SKM-1 (cell line): ENCODE data around the gene SDF2.
"Not testable (repeated sequence)": the region's sequence is repeated elsewhere in the genome, so short reads cannot be mapped to it uniquely, and the experiment has no call there.

Experiments used
- DNase-seq: peaks from one replicate; lab custom pipeline; 2025; ENCODE audit not compliant: unreplicated experiment; lab: John Stamatoyannopoulos, UW

The SDF2 gene

DNA sequence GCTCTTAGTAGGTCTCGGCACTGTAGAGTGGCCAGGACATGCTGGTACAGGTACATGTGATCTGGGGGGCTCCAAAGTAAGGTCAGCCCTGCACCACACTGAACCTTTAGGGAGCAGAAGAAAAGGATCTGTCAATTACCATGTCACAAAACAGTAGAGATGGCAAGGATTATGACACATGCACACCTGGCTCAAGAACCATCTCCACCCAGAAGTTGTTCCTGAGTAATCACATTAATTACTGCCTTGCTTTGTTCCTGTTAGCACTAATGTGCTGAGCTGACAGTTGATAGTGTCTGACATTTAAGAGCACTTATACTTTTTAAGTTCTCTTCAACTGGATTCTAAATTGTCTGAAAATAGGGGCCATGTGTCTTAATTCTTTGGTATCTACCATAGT lies 26.2 kb downstream of the SDF2 start:
- DNase-seq = no peak

DNA sequence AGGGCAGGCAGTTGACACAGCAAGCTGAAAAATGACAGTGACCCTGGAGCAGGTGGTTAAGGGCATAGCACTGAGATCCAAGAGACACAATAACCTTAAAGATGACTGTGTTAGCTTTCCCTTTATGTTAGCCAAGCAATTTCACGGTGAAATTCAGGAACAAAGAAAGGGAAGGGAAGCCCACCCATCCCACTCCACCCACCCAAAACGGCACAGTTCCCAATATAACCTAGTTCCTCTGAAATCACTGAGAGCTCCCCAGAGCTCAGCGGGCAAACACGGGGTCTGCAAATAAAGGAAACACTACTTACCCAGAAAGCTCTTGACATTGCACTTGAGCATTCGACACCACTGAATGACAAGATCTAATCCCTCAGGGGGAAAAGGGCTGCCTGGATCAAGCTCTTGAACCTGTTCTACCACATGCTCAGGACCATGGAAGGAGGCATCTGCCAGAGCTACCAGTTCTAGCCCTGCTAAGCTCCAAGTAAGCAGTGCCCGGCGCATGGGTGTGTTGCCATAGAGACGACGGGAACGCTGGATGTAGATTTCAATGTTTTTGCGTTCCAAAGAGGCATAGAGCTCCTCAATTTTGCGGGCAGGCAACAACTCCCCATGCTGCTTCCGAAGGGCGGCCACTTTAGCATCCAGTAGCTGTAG lies 27.4 kb downstream of the SDF2 start:
- DNase-seq = no peak

DNA sequence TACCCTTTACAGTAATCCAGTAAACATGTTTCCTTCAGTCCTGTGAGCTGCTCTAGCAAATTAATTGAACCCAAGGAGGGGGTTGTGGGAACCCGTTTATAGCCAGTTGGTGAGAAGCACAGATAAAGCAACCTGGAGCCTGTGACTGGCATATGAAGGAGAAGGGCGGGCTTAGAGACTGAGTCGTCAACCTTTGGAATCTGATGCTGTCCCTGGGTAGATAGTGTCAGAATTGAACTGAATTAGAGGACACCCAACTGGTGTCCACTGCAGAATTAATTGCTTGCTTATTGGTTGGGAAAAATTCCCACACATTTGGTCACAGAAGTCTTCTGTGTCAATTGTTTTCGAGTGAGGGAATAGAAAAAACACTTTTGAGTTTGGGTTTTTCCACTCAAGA lies 34.9 kb downstream of the SDF2 start:
- DNase-seq = no peak

DNA sequence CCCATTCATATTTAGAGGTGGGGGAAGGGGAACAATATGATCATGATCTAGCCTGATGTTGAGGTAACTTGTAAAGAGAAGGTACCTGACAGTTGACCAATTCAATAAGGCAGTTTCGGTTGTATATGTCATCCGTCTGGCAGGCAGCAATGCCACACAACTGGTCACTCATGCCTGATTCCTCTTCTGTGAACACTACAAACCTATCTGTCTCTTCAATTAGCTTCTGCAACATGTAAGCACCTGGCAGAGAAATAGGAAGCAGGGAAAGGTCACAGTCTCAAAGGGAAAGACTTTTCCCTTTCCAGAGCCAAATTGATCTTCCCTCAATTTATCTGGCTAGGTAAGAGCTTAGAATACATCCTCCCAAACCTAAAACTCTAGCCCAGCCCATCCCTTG lies 37.6 kb downstream of the SDF2 start:
- no peak for DNase-seq

DNA sequence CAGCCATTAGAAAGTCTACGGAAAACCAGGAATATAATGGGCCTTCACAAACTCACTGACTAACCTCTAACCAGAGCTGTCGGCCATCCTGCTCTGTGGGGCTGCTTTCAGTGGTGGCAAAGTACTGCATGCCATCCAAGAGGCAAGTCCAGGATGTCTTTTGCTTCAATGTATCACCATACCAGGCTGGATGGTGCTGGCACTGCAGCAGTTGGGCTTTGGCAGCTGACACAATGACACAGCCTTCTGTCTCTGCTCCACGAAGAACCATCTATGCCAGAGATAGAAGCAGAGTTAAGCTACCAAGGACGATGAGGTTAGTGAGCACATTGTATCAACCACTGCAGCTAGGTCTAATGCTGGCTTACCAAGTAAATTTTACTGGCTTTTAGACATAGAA lies 38.0 kb downstream of the SDF2 start:
- DNase-seq = no peak

DNA sequence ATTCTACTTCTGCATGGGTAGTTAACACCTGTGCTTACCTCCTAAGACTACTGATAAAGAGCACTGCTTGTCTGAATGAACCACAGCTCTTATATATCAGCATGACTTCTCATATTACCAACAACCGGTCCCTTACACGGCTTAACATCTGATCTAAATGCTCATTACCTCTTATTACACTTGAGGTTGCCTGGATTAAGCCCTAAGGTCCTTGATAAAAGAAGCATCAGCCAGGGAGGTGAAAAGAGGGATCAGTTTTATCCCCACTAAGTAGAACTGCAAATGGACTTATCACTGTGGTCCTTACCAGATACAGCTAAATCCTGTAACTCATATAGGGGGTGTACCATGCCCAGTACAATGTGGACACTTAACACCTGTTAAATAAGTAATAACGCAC lies 39.5 kb downstream of the SDF2 start:
- DNase-seq = no peak

DNA sequence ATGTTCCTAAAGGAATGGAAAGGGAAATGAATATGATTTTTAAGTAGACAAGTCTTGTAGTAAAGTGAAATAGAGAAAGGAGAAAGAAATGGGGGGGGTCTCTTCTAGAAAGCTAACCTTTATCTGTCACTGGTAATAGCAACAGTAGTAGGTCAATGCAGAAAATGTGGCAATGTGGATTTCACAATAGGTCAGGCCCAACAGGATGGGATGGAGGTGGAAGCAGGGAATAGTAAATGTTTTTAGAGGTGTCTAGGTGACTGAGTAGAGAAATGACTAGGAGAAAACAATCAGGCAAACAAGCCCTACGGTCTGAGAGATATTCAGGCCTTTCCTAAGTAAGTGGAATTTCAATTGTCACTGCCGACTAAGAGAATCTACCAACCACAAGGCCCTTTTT lies 41.7 kb downstream of the SDF2 start:
- no peak for DNase-seq

DNA sequence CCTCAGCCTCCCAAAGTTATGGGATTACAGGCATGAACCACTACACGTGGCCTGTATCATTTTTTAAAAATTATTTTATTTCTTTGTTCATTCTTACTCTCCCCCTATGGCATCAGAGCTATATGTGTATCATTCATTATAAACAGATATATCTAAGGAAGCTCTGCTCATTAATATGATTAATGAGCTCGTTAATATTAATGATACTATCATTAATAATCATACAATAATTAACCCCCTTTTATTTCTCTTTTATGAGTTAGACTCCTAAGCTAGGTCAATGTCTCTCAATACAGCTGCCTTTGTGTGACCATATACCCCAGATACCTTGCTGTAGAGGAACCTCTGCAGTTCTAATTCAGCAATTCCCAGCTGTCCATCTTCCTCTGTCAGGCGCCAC lies 43.2 kb downstream of the SDF2 start:
- no peak for DNase-seq

DNA sequence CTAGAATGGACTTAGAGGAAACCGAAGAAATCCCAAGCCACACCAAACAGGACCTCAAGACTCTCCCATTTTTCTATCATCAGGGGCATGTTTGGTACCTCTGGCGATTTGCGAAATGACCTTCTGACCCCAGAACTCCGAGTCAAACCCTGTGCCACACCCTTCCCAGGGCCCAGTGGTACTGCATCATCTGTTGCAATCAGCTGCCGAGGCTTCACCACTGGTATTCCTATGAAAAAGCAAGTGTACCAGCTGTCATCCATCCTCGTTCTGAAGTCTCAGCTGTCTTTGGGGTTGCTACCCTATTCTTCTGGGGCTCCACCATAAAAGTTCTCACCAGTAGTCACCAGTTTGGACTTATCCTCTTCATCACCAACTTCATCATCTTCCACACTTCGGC lies 45.4 kb downstream of the SDF2 start:
- DNase-seq = no peak

DNA sequence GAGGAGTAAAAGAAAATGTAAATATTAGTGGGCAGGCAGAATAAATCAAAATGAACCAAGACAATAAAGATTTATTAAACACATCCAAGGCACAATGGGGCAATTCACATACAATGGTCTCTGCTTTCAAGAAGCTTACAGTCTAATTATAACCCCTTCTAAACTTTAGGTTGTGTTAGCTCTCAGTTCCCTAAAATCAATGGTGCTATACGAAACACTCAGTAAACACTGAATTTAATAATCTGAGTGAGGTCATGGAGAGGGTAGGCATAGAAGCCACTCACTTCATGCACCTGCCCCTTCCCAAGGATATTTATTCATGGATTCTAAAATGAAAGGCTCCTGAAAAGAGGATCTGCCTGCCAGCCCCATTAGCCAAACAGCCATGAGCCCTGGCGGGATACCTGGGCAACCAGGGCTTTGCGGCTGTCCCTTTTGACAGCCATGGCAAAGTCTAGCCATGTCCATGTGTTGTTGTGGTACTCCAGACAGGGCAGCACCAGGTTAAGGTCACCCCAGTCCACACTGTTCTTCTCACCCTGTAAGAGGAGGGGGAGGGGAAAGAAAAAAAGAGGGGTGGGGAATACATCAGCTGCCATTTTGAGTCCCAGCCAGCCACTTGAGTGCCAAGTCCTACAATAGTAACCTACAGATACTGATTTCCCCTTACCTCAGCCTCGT lies 46.3 kb downstream of the SDF2 start:
- DNase-seq = no peak

DNA sequence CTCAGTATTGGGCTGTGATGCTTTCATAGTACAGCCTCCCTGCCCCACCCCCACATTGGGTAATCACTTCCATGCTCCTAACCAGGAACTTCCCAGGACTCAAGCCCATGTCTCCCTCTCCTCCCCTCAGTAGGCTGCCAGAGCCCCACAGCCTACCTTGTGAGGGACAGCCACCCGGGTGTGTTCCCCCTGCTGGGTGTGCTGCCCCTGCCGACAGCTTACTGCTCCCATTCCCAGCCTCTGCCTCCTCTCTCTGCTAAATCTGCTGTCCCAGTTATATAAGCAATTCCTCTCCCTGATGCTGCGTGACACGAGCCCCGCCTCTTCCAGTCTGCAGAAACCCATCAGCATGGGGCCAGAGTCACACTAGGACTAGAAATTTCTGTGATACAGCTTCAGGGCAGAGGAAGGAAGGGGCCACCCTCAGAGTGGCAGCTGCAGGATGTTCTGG lies 47.8 kb downstream of the SDF2 start, which contains the start of gene RSKR:
RSKR (minus strand) TSS at position 255 of the 451 bp plus-strand sequence; CDS start at position 231, 24 bp downstream.
- no peak for DNase-seq

DNA sequence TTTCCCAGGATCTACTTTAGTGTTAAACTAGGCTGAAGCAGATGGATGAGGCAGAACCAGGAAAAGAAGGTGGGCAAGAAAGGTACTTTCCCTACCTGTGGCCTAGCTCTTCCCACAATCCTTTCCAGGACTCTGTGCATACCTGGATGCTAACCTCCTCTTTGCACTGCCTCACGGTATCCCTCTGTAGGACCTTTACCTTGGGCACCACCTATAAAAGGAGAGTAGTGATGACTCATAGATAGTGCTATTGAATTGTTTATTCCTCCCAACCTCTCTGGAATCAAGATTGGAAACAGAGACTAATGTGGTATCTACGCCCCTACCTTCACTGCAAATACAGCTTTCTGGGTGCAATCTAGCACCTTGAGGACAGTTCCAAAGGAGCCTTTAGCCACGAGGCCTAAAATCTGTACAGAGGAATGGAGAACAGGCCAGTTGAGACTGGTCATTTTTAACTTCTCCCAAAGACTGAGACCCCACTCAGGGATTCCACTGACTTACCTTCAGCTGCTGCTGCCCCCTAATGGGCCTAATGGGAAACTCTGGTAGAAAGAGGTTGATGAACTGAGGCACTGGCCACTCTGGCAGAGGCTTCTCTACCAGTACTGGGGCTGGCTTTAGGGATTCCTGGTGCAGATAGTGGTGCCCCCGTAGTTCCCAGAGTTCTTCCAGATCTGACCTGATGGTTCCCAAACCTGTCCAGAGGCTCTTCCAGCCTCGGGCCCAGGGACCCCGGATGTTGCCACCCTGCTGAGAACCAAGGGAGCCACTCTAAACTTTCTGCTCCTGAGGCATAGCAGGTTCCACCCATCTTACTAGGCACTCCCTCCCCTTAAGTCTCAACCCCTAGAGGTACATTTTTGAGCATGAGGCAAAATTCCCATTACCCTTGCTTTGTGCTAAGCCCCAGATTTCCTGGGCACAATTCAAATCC lies 48.5 kb downstream of the SDF2 start:
- DNase-seq = peak; percentile 18

DNA sequence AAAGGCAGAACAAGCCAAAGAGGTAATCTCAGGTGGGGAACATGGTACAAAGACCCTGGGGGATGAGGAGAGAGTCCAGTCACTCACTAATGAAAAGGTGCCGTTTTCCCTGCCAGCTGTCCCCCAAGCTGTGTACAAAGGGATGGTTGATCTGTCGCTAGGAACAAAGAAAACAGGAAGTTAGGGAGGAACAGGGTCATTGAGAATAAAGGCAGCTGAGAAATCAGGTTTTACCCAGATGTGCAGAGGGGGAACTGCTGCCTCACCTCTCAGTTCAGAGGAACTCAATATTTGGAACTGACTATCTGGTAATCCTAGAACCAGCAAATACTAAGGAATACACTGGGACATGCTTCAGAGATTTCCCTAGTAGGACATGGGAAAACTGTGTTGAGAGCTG lies 49.2 kb downstream of the SDF2 start:
- DNase-seq = no peak

DNA sequence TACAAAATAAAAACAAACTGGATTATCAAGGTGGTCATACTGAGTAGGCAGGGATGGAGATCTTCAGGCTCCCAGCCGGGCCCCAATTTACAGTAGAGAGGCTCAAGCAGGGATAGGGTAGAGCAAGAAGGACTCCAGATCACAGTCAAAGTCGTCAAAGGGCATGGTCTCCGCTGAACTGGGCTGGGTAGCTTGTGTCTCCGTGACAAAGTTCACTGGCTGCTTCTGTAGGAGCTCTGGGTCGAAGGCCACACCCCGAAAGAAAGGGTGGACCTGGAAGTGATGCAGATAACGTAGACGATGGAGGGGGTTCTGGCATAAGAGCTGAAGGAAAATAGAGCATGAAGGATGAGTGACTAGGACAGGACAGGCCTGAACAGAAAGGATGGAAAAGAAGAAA lies 51.3 kb downstream of the SDF2 start:
- DNase-seq = no peak

DNA sequence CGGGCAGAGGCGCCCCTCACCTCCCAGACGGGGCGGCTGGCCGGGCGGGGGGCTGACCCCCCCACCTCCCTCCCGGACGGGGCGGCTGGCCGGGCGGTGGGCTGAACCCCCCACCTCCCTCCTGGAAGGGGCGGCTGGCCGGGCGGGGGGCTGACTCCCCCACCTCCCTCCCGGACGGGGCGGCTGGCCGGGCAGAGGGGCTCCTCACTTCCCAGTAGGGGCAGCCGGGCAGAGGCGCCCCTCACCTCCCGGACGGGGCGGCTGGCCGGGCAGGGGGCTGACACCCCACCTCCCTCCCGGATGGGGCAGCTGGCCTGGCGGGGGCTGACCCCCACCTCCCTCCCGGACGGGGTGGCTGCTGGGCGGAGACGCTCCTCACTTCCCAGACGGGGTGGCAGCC lies 57.7 kb downstream of the SDF2 start:
- DNase-seq = not testable (repeated sequence)

DNA sequence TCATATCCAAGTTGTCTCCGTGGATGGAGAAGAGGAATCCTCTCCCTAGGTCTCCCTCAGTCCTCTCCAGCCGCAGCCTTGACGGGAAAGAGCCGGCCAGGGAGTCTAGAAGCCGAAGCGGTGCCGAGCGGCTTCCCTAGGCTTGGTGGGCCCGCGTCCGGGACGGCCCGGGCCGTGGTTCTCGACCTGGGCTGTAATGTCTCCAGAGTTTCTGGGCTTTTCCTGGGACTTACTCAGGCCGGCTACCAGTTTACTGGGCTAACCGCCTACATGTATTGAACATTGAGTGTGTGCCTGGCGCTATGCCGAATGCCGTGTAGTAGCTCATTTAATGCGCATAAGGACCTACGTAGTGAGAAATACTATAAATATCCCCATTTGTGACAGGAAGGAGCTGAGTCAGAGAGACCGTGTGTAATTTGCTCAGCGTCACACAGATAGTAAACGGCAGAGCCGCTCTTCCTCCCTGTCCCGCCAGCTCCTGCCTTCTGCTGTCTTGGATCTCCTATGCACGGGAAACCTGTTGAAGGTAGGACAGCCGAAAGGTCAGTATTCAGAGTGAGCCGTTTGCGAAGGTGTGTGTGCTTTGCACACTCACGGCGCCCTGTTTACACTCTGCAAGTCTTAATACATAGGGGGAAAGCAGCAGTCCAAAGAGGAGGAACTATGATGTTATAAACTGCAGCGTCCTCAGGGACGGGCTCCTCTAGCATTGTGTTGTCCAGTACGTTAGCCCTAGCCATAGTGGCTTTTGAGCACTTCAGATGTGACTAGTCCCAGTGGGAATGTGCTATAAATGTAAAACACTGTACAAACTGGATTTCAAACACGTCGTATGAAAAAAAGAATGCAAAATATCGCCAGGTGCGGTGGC lies 62.2 kb downstream of the SDF2 start:
- peak; percentile 74 for DNase-seq

DNA sequence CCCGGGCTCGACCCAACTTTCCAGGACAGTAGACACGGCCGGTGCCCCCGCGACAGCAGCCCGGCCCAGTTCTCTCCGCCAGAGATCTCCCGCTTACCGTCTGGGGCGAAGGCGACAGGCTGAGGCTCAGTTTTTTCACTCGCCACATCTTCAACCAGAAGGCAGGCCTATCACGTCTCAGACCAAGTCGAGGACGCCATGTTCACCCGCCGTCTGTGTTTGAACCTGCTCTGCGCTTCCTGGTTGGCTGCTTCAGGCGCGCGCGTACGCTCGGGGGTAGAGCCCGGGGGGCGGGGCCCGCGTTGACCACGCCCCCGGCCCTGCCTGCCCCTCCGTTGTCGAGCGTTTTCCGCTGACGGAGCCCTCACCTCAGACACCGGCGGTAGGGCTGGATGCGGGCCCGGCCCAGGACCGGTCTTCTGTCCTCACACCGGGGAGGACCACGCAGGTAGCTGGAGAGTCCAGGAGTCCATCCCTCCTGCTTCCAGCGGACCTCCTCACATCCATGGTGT lies 62.9 kb downstream of the SDF2 start, which contains the start of gene SPAG5:
SPAG5 (minus strand) TSS at position 227 of the 512 bp plus-strand sequence; CDS start at position 148, 79 bp downstream.
- DNase-seq = peak; percentile 83

DNA sequence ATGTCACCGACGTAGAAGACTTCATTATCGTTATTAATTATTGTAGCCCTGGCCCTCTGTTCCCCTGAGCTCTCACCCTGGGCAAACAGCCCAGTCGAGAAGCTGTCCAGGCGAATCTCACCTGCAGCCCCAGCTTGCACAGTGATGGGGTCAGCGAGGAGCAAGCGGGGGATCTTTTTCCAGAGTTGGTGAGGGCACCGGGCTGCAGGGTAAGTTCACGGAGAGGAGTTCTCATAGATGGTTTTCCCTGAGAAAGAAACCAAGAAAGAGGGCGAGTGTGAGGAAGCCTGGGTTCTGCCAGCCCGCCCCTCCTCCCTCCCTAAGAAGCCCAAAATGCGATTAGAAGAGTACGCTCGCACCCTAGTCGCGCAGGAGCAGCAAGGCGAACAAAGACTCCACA lies 63.3 kb downstream of the SDF2 start:
- no peak for DNase-seq
